GM10266 (cell line): Measurements from ENCODE around the gene SYTL3.

ENCODE experiments used
- DNase-seq: peaks from one replicate; pipeline ENCODE4 v3.0.0; 2012; ENCODE audit errors: extremely low spot score
- TF ChIP-seq, protein P1 (sequence below): IDR thresholded peaks from 2 replicates; pipeline ENCODE4 v1.5.1; 2012; ENCODE audit warnings: mild to moderate bottlenecking, low read depth; ENCODE audit not compliant: control insufficient read depth, insufficient read depth; ENCODE audit errors: missing control alignments

Gene SYTL3

DNA sequence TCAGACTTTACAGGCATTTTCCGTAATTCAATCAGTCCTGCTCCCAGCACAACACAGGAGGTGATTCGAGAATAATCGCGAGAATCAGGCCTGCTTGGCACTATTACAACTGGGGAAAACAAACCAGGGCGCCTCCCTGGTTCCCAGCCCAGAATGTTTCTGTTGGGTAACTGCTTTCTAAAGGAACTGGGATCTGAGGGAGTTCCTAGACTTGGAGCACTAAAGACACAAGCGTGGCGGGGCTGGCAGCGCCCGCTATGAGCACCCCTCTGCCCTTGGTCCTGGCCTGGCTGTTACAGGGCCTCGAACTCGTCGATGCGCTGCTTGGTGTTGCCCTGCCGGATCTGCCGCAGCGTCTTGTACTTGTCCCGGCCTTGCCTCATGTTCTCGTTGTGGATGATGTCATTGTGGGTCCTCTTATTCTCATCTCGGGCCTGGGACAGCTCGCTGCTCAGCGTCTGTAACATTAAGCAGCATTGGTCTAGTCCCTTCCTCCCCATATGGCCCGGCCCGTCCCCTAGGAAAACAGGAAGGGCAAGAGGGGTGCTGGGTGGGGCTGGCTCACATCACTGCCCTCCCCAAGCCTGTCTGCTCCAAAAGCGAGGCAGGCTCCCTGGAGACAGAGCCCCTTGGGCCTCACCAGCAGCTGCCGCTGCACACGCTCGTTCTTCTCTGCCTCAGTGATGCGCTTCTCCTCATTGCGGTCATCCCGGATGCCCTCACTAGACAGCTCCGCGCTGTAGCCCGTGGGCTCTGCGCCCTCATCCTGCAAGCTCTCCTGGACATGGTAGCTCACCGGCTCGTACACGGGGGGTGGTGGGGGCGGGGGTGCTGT is 117.0 kb downstream of the SYTL3 start:
- TF ChIP-seq, protein P1, sequence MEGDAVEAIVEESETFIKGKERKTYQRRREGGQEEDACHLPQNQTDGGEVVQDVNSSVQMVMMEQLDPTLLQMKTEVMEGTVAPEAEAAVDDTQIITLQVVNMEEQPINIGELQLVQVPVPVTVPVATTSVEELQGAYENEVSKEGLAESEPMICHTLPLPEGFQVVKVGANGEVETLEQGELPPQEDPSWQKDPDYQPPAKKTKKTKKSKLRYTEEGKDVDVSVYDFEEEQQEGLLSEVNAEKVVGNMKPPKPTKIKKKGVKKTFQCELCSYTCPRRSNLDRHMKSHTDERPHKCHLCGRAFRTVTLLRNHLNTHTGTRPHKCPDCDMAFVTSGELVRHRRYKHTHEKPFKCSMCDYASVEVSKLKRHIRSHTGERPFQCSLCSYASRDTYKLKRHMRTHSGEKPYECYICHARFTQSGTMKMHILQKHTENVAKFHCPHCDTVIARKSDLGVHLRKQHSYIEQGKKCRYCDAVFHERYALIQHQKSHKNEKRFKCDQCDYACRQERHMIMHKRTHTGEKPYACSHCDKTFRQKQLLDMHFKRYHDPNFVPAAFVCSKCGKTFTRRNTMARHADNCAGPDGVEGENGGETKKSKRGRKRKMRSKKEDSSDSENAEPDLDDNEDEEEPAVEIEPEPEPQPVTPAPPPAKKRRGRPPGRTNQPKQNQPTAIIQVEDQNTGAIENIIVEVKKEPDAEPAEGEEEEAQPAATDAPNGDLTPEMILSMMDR = no peak

DNA sequence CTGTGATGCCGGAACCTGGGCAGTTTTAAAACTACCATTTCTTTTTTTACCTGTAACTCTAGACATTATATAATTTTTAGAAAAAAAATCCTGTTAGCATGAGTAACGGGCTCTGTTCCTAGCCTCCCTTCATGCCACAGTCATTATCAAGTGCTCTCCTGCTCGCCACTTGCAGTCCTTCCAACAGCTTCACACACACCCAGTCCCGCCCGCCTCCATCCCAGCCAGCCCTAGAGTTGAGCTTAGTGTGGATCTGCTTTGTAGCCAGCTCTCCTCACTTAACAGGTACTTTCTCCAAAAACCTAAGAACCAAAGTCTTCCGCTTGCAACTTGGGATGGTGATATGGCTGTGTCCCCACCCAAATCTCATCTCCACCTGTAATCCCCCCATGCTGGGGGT is 117.9 kb downstream of the SYTL3 start:
- TF ChIP-seq, protein P1 = no peak
- no peak for DNase-seq

More for the DNA sequence above, 117.0 kb downstream of the SYTL3 start:
- DNase-seq = no peak

DNA sequence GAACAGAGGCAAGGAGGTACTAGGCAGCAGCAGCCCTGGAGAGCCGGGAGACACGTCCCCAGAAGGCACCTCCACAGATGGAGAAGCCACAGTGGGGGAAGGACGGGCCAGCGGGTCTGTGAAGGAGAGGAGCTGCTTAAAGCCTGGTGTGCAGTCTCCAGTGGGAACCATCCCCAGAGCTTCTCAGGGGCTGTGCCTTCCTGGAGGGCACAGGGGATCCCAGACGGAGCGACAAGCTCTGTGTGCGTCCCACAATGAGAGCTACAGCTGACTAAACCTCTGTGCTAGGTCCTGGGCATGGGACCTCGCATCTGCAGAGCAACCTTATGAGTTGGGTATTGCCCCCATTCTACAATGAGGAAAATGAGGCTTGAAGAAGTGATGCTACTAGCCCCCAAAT is 118.6 kb downstream of the SYTL3 start:
- DNase-seq = no peak
- TF ChIP-seq, protein P1 = no peak

DNA sequence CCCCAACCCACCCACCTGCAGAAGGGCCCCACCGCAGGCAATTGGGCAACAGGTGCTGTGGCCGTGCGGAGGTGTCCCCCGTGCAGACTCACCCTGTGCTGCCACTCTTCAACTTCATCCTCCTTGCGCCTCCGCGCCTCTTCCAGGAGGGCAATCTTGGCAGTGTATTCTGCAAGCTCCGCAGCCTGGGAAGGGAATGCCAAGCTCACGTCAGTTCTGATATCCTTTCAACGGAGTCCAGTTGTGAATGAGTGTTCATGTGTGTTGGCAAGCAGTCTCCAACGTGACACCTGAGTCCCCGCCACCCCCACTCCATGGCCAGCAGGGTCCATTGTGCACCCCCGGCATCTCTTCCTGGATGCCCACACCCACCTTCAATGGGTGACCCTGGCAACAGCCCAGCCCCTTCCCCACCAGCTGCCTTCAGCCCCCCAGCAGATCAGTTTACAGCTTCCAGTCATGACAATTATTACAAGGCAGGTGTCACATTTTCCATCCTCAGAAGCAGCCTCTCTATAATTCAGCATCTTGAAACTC is 119.4 kb downstream of the SYTL3 start:
- DNase-seq = no peak
- TF ChIP-seq, protein P1 = no peak

DNA sequence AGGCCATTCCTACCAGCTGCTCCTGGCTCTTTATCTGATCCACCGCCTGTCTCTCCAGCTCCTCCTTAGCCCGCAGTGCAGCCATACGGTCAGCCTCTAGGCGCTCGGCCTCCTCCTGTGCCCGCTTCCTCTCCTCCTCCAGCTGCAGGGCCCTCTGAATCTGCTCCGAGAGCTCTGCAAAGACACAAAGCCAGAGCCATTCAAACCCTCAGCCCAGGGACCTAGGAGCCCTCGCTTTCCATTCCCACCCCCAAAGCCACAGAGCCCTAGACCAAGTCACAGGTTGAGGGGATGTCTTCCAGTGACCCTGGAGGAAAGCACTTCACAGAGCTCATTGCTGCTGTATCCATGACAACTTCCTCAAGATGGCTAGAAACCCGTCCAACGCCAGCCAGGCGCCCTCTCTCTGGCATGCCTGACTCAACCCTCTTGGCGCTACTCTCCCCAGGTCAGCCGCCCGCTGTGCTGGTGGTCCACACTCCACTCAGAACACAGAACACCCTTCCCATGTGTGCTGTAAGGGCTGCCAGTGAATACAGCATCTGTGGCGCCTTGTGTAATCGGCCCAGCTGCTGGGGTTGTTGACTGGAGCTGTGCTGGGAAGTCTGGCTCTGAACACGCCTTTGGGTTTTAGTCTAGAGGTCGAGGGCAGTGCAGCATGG is 120.0 kb downstream of the SYTL3 start:
- no peak for DNase-seq
- TF ChIP-seq, protein P1 = no peak

DNA sequence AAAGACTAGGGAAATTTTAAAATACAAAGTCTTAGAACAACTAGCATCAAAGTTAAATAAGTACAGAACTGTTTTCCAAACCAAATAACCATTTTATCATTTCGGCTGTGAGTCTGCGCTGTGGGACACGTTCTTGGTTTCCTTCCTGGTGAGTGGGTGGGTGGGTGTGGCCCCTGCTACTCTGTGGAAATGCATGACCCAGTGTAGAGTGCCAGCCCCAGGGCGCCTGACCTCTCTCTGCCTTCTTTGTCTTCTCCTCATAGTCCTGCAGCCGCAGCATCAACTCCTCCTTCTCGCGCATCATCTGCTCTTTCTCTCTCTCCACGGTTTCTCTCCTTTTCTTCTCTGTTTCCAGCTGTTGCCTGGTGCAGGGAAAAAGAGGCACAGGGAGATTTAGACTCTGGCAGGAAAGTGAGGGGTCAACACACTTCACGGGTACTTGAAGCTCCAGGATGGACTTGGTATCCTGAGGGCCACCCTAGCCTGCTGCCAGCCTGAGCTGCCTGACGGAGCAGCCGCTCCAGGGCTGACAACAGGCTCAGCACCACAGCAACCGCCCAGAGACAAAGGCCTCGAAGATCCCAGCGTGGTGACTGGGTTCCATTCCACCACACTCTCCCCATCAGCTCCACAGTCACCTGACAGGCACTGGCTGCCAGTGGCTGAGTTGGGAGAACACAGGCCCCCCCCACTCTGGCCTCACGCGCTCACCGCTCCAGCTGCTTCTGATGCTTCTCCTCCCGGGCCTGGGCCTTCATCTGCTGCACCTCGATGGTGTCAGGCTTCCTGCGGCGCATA is 120.9 kb downstream of the SYTL3 start:
- TF ChIP-seq, protein P1 = no peak
- no peak for DNase-seq
